ENCODE measurements around the gene RELN. TPM values are rescaled to one million over a fixed set of nuclear protein-coding genes. Genes with fewer than 3 reads are reported as not detected.

The RELN gene
- total RNA-seq, 1 experiment from 2014 or later, result 0.02 TPM

GRCh38 chr7:103660455-103661371, 328.7 kb downstream of the RELN start:
- no peak overlapping the region for H3K27ac ChIP-seq (ENCODE audit: insufficient read length, low read depth, low read length)
- H3K23me2 ChIP-seq (ENCODE audit: insufficient read length, low read depth, low read length, poor library complexity, severe bottlenecking), result no peaks in the 10 kb centered on the region
- H3K23ac ChIP-seq (ENCODE audit: insufficient read length, low read depth, low read length), result no peak overlapping the region
- H2BK15ac ChIP-seq (ENCODE audit: low read depth, low read length), result no peak overlapping the region
- H3K18ac ChIP-seq (ENCODE audit: insufficient read length, low read depth, low read length), result no peak overlapping the region
- H3K4ac ChIP-seq (ENCODE audit: low read depth, low read length), result no peak overlapping the region
- Mint-ChIP-seq H3K9me3 (no peaks in the 10 kb centered on the region), H3K27ac (no peak overlapping the region; a peak in 1 of 7 replicates), H3K27me3 (ENCODE audit: low read depth) (no peaks in the 10 kb centered on the region), H3K4me3 (no peak overlapping the region), H3K36me3 (ENCODE audit: insufficient read depth in 1 of 3, low read depth in 3 of 3) (no peaks in the 10 kb centered on the region), H3K4me1 (peaks cover 5 to 7% of the 10 kb centered on the region in 2 experiments; a peak in 3 of 4 replicates)
- no peaks in the 10 kb centered on the region for H3K79me1 ChIP-seq (ENCODE audit: insufficient read depth, low read depth, low read length, poor library complexity, severe bottlenecking)
- no peak overlapping the region for H4K5ac ChIP-seq (ENCODE audit: insufficient read length, low read depth, low read length)
- H3T11ph ChIP-seq (ENCODE audit: low read length), result no peak overlapping the region
- H3K14ac ChIP-seq (ENCODE audit: insufficient read depth, low read length), result no peak overlapping the region; the same call in 1 of the 2 replicates
- WGBS (ENCODE audit: extremely low coverage, insufficient read length, low lambda C conversion rate), result no CpG with 5 or more reads among the region's 7 CpGs
- H2AK5ac ChIP-seq (ENCODE audit: insufficient read length, low read length), result no peak overlapping the region
- no peaks in the 10 kb centered on the region for H4K20me1 ChIP-seq (ENCODE audit: control insufficient read depth, insufficient read depth, insufficient read length)
- H3K27me3 ChIP-seq (ENCODE audit: insufficient read depth, low read length), result no peaks in the 10 kb centered on the region
- H3K9ac ChIP-seq (ENCODE audit: extremely low read depth, insufficient read length, low read length), result no peak overlapping the region
- H2BK120ac ChIP-seq (ENCODE audit: low read depth, low read length, poor library complexity, severe bottlenecking), result no peak overlapping the region
- no peak overlapping the region for H3K56ac ChIP-seq (ENCODE audit: insufficient read length, low read depth, low read length)
- H3K79me2 ChIP-seq (ENCODE audit: insufficient read depth, low read length), result no peaks in the 10 kb centered on the region
- H4K91ac ChIP-seq (ENCODE audit: insufficient read length, low read depth, low read length), result no peak overlapping the region
- H4K8ac ChIP-seq (replicated peaks; ENCODE audit: insufficient read length, low read depth, low read length), result no peak overlapping the region
- no peaks in the 10 kb centered on the region for H3K9me3 ChIP-seq (ENCODE audit: control insufficient read depth, low read depth, low read length)
- H3K4me2 ChIP-seq (ENCODE audit: insufficient read depth, insufficient read length, low read length), result no peak overlapping the region
- no peak for DNase-seq
- no peak for TF ChIP-seq CTCF (conservative IDR thresholded peaks at IDR 0.05)
- H2BK20ac ChIP-seq (ENCODE audit: low read depth, low read length, poor library complexity, severe bottlenecking), result no peak overlapping the region
- no peaks in the 10 kb centered on the region for H3K4me1 ChIP-seq (ENCODE audit: insufficient read depth, low read length)
- no peak overlapping the region for H2BK12ac ChIP-seq (ENCODE audit: insufficient read length, low read depth, low read length)
- no peak overlapping the region for H2BK5ac ChIP-seq (ENCODE audit: insufficient read length, low read length)
- H2AFZ ChIP-seq (ENCODE audit: low read length), result no peak overlapping the region

All from H9 (cell line).